ENCODE measurements around the gene TNFRSF13B. TPM values are rescaled to one million over a fixed set of nuclear protein-coding genes. Genes with fewer than 3 reads are reported as not detected.

The TNFRSF13B gene
- total RNA-seq, 1 experiment from 2014 or later: not detected

DNA sequence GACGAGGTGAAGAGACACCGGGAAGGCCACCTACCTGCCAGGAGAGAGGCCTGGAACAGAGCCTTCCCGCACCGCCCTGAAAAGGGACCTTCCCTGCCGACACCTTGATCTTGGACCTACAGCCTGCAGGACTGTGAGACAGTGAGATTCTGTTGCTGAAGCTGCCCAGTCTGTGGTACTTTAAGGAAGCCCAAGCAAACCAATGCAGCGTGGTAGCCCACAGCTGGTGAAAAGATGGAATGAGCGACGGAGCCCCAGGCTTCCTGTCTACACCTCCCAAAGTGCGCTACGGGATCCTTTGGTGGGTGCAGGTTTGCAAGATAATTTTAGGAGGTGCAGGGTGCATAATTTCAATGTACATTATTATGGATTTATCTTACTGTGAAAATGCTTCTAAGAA is 33.9 kb downstream of the TNFRSF13B start:
- no peak overlapping the region for H3K4me2 ChIP-seq (ENCODE audit: low read length)
- RAD21 ChIA-PET (ENCODE audit: low non-redundant PET in 1 of 2, low total read pairs in 2 of 2, uncharacterized antibody in 2 of 2, unreplicated experiment in 2 of 2): no interaction called here
- intact Hi-C loops (cut with micrococcal nuclease): no loop called here
- H3K79me2 ChIP-seq (ENCODE audit: insufficient read depth, low read length): no peaks in the 10 kb centered on the region
- no peaks in the 10 kb centered on the region for H3K9me2 ChIP-seq (ENCODE audit: insufficient read depth)
- no peak for TF ChIP-seq ZFX (IDR thresholded peaks at IDR 0.05)
- no peak for TF ChIP-seq JUND (IDR thresholded peaks at IDR 0.05)
- TF ChIP-seq CEBPB (IDR thresholded peaks at IDR 0.05; ENCODE audit: low read depth): no peak
- TF ChIP-seq SRF (IDR thresholded peaks at IDR 0.05; ENCODE audit: low read depth): no peak
- no peak for TF ChIP-seq SP1 (IDR thresholded peaks at IDR 0.05; ENCODE audit: low read depth)
- TF ChIP-seq EZH2 (IDR thresholded peaks at IDR 0.05): no peak
- H3K36me3 ChIP-seq (ENCODE audit: control insufficient read depth in 1 of 2, insufficient read depth in 2 of 2, low read length in 2 of 2): no peaks in the 10 kb centered on the region
- no peak overlapping the region for H3K27ac ChIP-seq (ENCODE audit: low read depth, low read length)
- DNase-seq (ENCODE audit: low read depth, low spot score) (no peak), ATAC-seq (no peak)
- H3K27me3 ChIP-seq (ENCODE audit: insufficient read depth, low read length): no peaks in the 10 kb centered on the region; the same call in 1 of the 2 replicates
- no peak overlapping the region for H3K4me3 ChIP-seq (replicated peaks in 1 of 2; ENCODE audit: low read depth in 1 of 2, low read length in 2 of 2)
- no peak overlapping the region for H2AFZ ChIP-seq (ENCODE audit: low read depth, low read length, poor library complexity, severe bottlenecking)
- POLR2A ChIA-PET: no interaction called here
- no TSS peak for BruUV-seq (replicated peaks)
- no peaks in the 10 kb centered on the region for H3K9me3 ChIP-seq (ENCODE audit: control insufficient read depth in 1 of 2, insufficient read depth in 1 of 2, low read depth in 1 of 2, low read length in 2 of 2)
- peaks cover 0 to 15% of the 10 kb centered on the region in 2 experiments; a peak in 1 of 4 replicates for H3K4me1 ChIP-seq (ENCODE audit: control insufficient read depth in 1 of 2, insufficient read depth in 2 of 2, low read length in 2 of 2)
- H4K20me1 ChIP-seq (ENCODE audit: insufficient read depth): no peaks in the 10 kb centered on the region
- CTCF ChIA-PET: no interaction called here
- no peak overlapping the region for H3K9ac ChIP-seq (ENCODE audit: low read length)

DNA sequence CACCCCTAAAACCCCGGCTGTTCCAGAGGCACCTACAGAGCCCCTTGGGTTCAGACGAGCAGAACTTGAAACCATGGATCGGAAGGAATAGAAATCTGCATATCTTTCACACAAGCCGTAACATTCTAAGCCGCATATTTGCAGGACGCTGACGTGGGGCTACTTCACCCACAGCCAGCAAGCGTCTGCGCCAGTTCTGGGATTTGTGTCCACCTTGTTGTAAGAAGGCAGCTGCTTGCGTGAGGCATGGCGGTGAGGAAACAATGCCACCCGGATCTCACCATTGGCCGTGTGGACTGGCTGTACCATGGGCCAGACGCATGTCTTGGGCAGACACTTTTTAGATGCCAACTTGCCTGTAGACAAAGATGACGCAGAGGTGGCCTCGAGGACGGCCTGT is 34.5 kb downstream of the TNFRSF13B start:
- Histone ChIP-seq H3K79me2 (ENCODE audit: insufficient read depth, low read length) (no peaks in the 10 kb centered on the region), H3K9me3 (ENCODE audit: control insufficient read depth in 1 of 2, insufficient read depth in 1 of 2, low read depth in 1 of 2, low read length in 2 of 2) (no peaks in the 10 kb centered on the region), H4K20me1 (ENCODE audit: insufficient read depth) (no peaks in the 10 kb centered on the region), H3K9ac (ENCODE audit: low read length) (no peak overlapping the region), H3K4me1 (ENCODE audit: control insufficient read depth in 1 of 2, insufficient read depth in 2 of 2, low read length in 2 of 2) (peaks cover 0 to 15% of the 10 kb centered on the region in 2 experiments; a peak in 1 of 4 replicates), H3K36me3 (ENCODE audit: control insufficient read depth in 1 of 2, insufficient read depth in 2 of 2, low read length in 2 of 2) (no peaks in the 10 kb centered on the region), H2AFZ (ENCODE audit: low read depth, low read length, poor library complexity, severe bottlenecking) (no peak overlapping the region), H3K4me3 (replicated peaks in 1 of 2; ENCODE audit: low read depth in 1 of 2, low read length in 2 of 2) (no peak overlapping the region), H3K27me3 (ENCODE audit: insufficient read depth, low read length) (no peaks in the 10 kb centered on the region; the same call in 1 of the 2 replicates), H3K4me2 (ENCODE audit: low read length) (no peak overlapping the region), H3K9me2 (ENCODE audit: insufficient read depth) (no peaks in the 10 kb centered on the region), H3K27ac (ENCODE audit: low read depth, low read length) (no peak overlapping the region)
- ChIA-PET CTCF (no interaction called here), RAD21 (ENCODE audit: low non-redundant PET in 1 of 2, low total read pairs in 2 of 2, uncharacterized antibody in 2 of 2, unreplicated experiment in 2 of 2) (no interaction called here), POLR2A (no interaction called here)
- intact Hi-C loops (cut with micrococcal nuclease): no loop called here
- ATAC-seq (no peak), DNase-seq (ENCODE audit: low read depth, low spot score) (no peak)
- BruUV-seq (replicated peaks): no TSS peak
- TF ChIP-seq REST (IDR thresholded peaks at IDR 0.05; ENCODE audit: low read depth) (no peak), EZH2 (IDR thresholded peaks at IDR 0.05) (no peak), ELF1 (IDR thresholded peaks at IDR 0.05; ENCODE audit: borderline replicate concordance, low read depth) (no peak), RAD21 (IDR thresholded peaks at IDR 0.05; ENCODE audit: low read depth) (no peak), EGR1 (IDR thresholded peaks at IDR 0.05; ENCODE audit: low read depth) (no peak), CBX3 (IDR thresholded peaks at IDR 0.05; ENCODE audit: low read depth) (no peak), ZNF274 (IDR thresholded peaks at IDR 0.05; ENCODE audit: low read depth, low read length) (no peak), SP1 (IDR thresholded peaks at IDR 0.05; ENCODE audit: low read depth) (no peak), ATF3 (IDR thresholded peaks at IDR 0.05) (no peak), YY1 (IDR thresholded peaks at IDR 0.05; ENCODE audit: extremely low read depth, insufficient replicate concordance, low read depth, low read length) (no peak), SIN3A (IDR thresholded peaks at IDR 0.05; ENCODE audit: low read depth) (no peak), EZH2phosphoT487 (IDR thresholded peaks at IDR 0.05; ENCODE audit: borderline replicate concordance) (no peak), ZFX (IDR thresholded peaks at IDR 0.05) (no peak)
- TF ChIP-seq, protein P1, sequence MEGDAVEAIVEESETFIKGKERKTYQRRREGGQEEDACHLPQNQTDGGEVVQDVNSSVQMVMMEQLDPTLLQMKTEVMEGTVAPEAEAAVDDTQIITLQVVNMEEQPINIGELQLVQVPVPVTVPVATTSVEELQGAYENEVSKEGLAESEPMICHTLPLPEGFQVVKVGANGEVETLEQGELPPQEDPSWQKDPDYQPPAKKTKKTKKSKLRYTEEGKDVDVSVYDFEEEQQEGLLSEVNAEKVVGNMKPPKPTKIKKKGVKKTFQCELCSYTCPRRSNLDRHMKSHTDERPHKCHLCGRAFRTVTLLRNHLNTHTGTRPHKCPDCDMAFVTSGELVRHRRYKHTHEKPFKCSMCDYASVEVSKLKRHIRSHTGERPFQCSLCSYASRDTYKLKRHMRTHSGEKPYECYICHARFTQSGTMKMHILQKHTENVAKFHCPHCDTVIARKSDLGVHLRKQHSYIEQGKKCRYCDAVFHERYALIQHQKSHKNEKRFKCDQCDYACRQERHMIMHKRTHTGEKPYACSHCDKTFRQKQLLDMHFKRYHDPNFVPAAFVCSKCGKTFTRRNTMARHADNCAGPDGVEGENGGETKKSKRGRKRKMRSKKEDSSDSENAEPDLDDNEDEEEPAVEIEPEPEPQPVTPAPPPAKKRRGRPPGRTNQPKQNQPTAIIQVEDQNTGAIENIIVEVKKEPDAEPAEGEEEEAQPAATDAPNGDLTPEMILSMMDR (IDR thresholded peaks at IDR 0.05 in 2 of 3, conservative IDR thresholded peaks at IDR 0.05 in 1 of 3; ENCODE audit: borderline replicate concordance in 1 of 3, insufficient read depth in 1 of 3, low read depth in 2 of 3, low read length in 2 of 3): no peak
- TF ChIP-seq, protein P2, sequence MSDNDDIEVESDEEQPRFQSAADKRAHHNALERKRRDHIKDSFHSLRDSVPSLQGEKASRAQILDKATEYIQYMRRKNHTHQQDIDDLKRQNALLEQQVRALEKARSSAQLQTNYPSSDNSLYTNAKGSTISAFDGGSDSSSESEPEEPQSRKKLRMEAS (IDR thresholded peaks at IDR 0.05): no peak
